PC-9 (cell line): ENCODE measurements around the gene MIER3.

ENCODE experiments used
- EZH2 ChIP-seq: fragments of 200-600 bp; sonication (generic); IDR thresholded peaks from 2 replicates; pipeline ENCODE4 v1.8.0; 2017; ENCODE audit warnings: antibody characterized with exemption, low read depth
- TF ChIP-seq, protein P1 (sequence below): fragments of 200-600 bp; sonication (generic); conservative IDR thresholded peaks from 2 replicates; pipeline ENCODE4 v1.6.1; 2017; ENCODE audit warnings: mixed run types, antibody characterized with exemption, mild to moderate bottlenecking, moderate library complexity

DNA sequence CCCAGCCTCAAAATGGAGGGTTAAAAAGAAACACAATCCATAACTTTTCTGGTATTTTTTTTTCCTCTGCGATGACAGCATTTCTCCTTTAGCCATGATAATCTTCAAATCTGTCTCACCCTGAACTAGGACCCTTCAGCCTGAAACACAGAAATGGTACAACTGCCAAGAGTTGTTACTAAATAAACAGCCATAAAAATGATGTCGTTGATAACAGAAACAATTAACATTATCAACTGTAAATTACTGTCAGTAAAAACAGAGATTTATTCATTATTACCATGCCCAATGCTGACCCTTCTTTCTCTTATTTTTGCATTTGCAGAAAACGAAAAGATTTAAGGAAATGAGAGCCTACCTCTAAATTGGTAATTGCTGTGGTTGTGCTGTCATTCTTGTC, 19.4 kb upstream of the MIER3 start:
- TF ChIP-seq, protein P1, sequence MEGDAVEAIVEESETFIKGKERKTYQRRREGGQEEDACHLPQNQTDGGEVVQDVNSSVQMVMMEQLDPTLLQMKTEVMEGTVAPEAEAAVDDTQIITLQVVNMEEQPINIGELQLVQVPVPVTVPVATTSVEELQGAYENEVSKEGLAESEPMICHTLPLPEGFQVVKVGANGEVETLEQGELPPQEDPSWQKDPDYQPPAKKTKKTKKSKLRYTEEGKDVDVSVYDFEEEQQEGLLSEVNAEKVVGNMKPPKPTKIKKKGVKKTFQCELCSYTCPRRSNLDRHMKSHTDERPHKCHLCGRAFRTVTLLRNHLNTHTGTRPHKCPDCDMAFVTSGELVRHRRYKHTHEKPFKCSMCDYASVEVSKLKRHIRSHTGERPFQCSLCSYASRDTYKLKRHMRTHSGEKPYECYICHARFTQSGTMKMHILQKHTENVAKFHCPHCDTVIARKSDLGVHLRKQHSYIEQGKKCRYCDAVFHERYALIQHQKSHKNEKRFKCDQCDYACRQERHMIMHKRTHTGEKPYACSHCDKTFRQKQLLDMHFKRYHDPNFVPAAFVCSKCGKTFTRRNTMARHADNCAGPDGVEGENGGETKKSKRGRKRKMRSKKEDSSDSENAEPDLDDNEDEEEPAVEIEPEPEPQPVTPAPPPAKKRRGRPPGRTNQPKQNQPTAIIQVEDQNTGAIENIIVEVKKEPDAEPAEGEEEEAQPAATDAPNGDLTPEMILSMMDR, result no peak
- no peak for TF ChIP-seq EZH2
